HL-60 (cell line): ENCODE measurements around the gene GTF3C1.

ENCODE experiments used
- CTCF ChIP-seq: IDR thresholded peaks from one replicate; pipeline ENCODE4 v1.5.1; 2011; ENCODE audit warnings: low read length, control low read depth, inconsistent platforms; ENCODE audit not compliant: insufficient read depth
- GABPA ChIP-seq: IDR thresholded peaks from 2 replicates; pipeline ENCODE4 v1.6.1; 2012; ENCODE audit warnings: low read depth
- POLR2AphosphoS5 ChIP-seq: IDR thresholded peaks from 2 replicates; pipeline ENCODE4 v1.6.1; 2012; ENCODE audit warnings: low read depth
- SPI1 ChIP-seq: IDR thresholded peaks from 2 replicates; pipeline ENCODE4 v1.6.1; 2012; ENCODE audit warnings: low read depth, mild to moderate bottlenecking, borderline replicate concordance

DNA sequence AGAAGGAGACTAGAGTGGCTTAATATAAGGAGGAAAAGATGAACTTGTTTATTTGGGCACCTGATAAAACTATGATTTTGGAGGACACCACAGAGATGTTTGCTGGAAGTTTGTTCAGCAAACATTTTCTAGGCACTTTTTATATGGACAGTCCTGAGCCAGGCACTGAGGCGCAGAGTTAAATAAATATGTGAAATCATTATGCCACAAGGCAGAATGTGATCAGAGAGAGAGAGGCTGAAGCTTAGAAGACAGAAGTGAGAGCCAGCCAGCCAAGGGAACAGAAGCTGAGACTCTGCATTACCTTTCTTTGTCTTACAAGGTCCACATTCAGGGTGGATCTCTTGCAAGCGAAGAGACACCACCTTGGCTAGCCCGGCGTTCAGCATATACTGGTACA lies 21.4 kb downstream of the GTF3C1 start:
- TF ChIP-seq CTCF, result no peak
- TF ChIP-seq POLR2AphosphoS5, result no peak
- no peak for TF ChIP-seq GABPA
- no peak for TF ChIP-seq SPI1
